PC-3 (cell line): ENCODE measurements around the gene RPL39L. TPM values are rescaled to one million over a fixed set of nuclear protein-coding genes. Genes with fewer than 3 reads are reported as not detected.

ENCODE experiments used
- ATAC-seq: fragments of 200-7000 bp; cut with Tn5 transposase; 2 replicates; pipeline ENCODE4 v1.9.1; 2020; ENCODE audit warnings: mild to moderate bottlenecking, moderate library complexity
- BruUV-seq: library from RNA; stranded (reverse); fragments of 400-500 nt; replicated peaks from 2 replicates; lab custom pipeline; 2021; lab: Mats Ljungman, UMichigan
- CTCF ChIA-PET: fragments of 300-600 bp; sonication (Branson Sonifier 250); formaldehyde crosslinking; loops from one replicate; lab custom pipeline; 2022; ENCODE audit warnings: antibody characterized with exemption; lab: Charles Lee
- POLR2A ChIA-PET: fragments of 300-600 bp; sonication (Branson Sonifier 250); formaldehyde crosslinking; loops from one replicate; lab custom pipeline; 2022; ENCODE audit warnings: antibody characterized with exemption; ENCODE audit not compliant: unreplicated experiment; lab: Charles Lee
- DNase-seq: peaks from one replicate; pipeline ENCODE4 v3.0.0-alpha.2; 2015
- H2AFZ ChIP-seq: fragments of 300-600 bp; sonication (generic); 2 replicates; pipeline ENCODE4 v1.6.0; 2016; ENCODE audit warnings: antibody characterized with exemption, low read length
- H3F3A ChIP-seq: fragments of 300-600 bp; sonication (generic); one replicate; pipeline ENCODE4 v1.6.0; 2017; ENCODE audit warnings: antibody characterized with exemption, low read length, control low read depth, mild to moderate bottlenecking; ENCODE audit not compliant: unreplicated experiment
- H3K27ac ChIP-seq: fragments of 300-600 bp; sonication (generic); 2 replicates; pipeline ENCODE4 v1.5.1; 2016; ENCODE audit warnings: mild to moderate bottlenecking, low read length
- H3K27me3 ChIP-seq: fragments of 300-600 bp; sonication (generic); 2 replicates; pipeline ENCODE4 v1.6.1; 2016; ENCODE audit warnings: low read length, mixed read lengths
- H3K36me3 ChIP-seq: fragments of 300-600 bp; sonication (generic); 2 replicates; pipeline ENCODE4 v1.6.1; 2016; ENCODE audit warnings: low read depth, mixed run types, low read length, mixed read lengths
- H3K4me1 ChIP-seq: fragments of 300-600 bp; sonication (generic); 2 replicates; pipeline ENCODE4 v1.5.1; 2016; ENCODE audit warnings: low read length; ENCODE audit not compliant: insufficient read depth
- H3K4me2 ChIP-seq: fragments of 300-600 bp; sonication (generic); 2 replicates; pipeline ENCODE4 v1.6.0; 2016; ENCODE audit warnings: low read length
- H3K4me3 ChIP-seq: fragments of 300-600 bp; sonication (generic); 2 replicates; pipeline ENCODE4 v1.5.1; 2016; ENCODE audit warnings: mild to moderate bottlenecking, low read length, mixed read lengths
- H3K79me2 ChIP-seq: fragments of 300-600 bp; sonication (generic); 2 replicates; pipeline ENCODE4 v1.6.1; 2017; ENCODE audit warnings: low read length, mixed read lengths
- H3K9ac ChIP-seq: fragments of 300-600 bp; sonication (generic); 2 replicates; pipeline ENCODE4 v1.6.0; 2016; ENCODE audit warnings: mild to moderate bottlenecking, low read length
- H3K9me2 ChIP-seq: fragments of 300-600 bp; sonication (generic); replicated peaks from 2 replicates; pipeline ENCODE4 v1.6.1; 2016; ENCODE audit warnings: mixed run types, low read length, mixed read lengths
- H3K9me3 ChIP-seq: fragments of 300-600 bp; sonication (generic); 2 replicates; pipeline ENCODE4 v1.6.1; 2016; ENCODE audit warnings: low read length, mixed read lengths
- H4K20me1 ChIP-seq: fragments of 300-600 bp; sonication (generic); 2 replicates; pipeline ENCODE4 v1.6.1; 2016; ENCODE audit warnings: low read length, mixed read lengths
- CTCF ChIP-seq: fragments of 300-600 bp; sonication (generic); conservative IDR thresholded peaks from 2 replicates; pipeline ENCODE4 v1.5.1; 2017; ENCODE audit warnings: antibody characterized with exemption, low read depth, mild to moderate bottlenecking, low read length
- EZH2 ChIP-seq: fragments of 300-600 bp; sonication (generic); IDR thresholded peaks from one replicate; pipeline ENCODE4 v1.6.1; 2017; ENCODE audit warnings: antibody characterized with exemption, mild to moderate bottlenecking, low read length; ENCODE audit not compliant: unreplicated experiment
- EZH2phosphoT487 ChIP-seq: fragments of 300-600 bp; sonication (generic); IDR thresholded peaks from 2 replicates; pipeline ENCODE4 v1.6.1; 2018; ENCODE audit warnings: mild to moderate bottlenecking, antibody characterized with exemption, low read length, borderline replicate concordance
- intact Hi-C: fragments of 100-400 bp; cut with micrococcal nuclease; formaldehyde crosslinking; loops from 2 replicates; pipeline ENCODE4 v1.9.0; 2023
- total RNA-seq: library from RNA; depleted of rRNA; stranded (reverse); fragments of >200 nt; gene quantifications from 2 replicates; pipeline ENCODE4 v1.2.3, GENCODE V29; 2014

RPL39L gene
- total RNA-seq, 1 experiment from 2014 or later: 175 TPM

GRCh38 chr3:187103251-187103650 lies 36.0 kb downstream of the RPL39L start:
- Histone ChIP-seq H3K4me2 (no peak overlapping the region), H3K36me3 (no peaks in the 10 kb centered on the region), H3K9ac (no peak overlapping the region), H3K27ac (no peak overlapping the region), H3K79me2 (no peaks in the 10 kb centered on the region), H3K27me3 (no peaks in the 10 kb centered on the region), H3K9me3 (no peaks in the 10 kb centered on the region), H2AFZ (no peak overlapping the region), H3K9me2 (no peaks in the 10 kb centered on the region), H3K4me1 (peaks cover 8% of the 10 kb centered on the region; the same call in 1 of the 2 replicates), H4K20me1 (no peaks in the 10 kb centered on the region), H3F3A (no peaks in the 10 kb centered on the region), H3K4me3 (no peak overlapping the region)
- ChIA-PET CTCF (no interaction called here), POLR2A (no interaction called here)
- DNase-seq (no peak), ATAC-seq (no peak)
- BruUV-seq: no TSS peak
- TF ChIP-seq CTCF (no peak), EZH2 (no peak), EZH2phosphoT487 (no peak)
- intact Hi-C loops: no loop called here

- TF ChIP-seq CTCF: no peak
- TF ChIP-seq EZH2phosphoT487: no peak
- TF ChIP-seq EZH2: no peak
- H4K20me1 ChIP-seq: no peaks in the 10 kb centered on the region
- ATAC-seq (no peak), DNase-seq (no peak)
- no peaks in the 10 kb centered on the region for H3K79me2 ChIP-seq
- H3K9ac ChIP-seq: no peak overlapping the region
- H3K27ac ChIP-seq: no peak overlapping the region
- ChIA-PET CTCF (interaction anchor here (0.6 kb wide), 1 partner anchor 220 kb away, joined by 3 read pairs; no protein-coding TSS in a partner anchor), POLR2A (no interaction called here)
- H3K4me2 ChIP-seq: no peak overlapping the region
- H3K9me3 ChIP-seq: no peaks in the 10 kb centered on the region
- H3K27me3 ChIP-seq: no peaks in the 10 kb centered on the region
- peaks cover 8% of the 10 kb centered on the region; the same call in 1 of the 2 replicates for H3K4me1 ChIP-seq
- BruUV-seq: no TSS peak
- H3F3A ChIP-seq: no peaks in the 10 kb centered on the region
- intact Hi-C loops: no loop called here
- no peaks in the 10 kb centered on the region for H3K36me3 ChIP-seq
- H3K4me3 ChIP-seq: no peak overlapping the region
- no peak overlapping the region for H2AFZ ChIP-seq
- no peaks in the 10 kb centered on the region for H3K9me2 ChIP-seq
These were observed 37.1 kb downstream of the RPL39L start for GRCh38 chr3:187102073-187102634.
